Measurements from ENCODE around the gene LY6G6F. TPM values are rescaled to one million over a fixed set of nuclear protein-coding genes. Genes with fewer than 3 reads are reported as not detected.
A peak's percentile ranks its signal among the peaks of the same experiment; 100 is the strongest.

Gene LY6G6F
- total RNA-seq, 4 donors from 2014 or later: not detected

DNA sequence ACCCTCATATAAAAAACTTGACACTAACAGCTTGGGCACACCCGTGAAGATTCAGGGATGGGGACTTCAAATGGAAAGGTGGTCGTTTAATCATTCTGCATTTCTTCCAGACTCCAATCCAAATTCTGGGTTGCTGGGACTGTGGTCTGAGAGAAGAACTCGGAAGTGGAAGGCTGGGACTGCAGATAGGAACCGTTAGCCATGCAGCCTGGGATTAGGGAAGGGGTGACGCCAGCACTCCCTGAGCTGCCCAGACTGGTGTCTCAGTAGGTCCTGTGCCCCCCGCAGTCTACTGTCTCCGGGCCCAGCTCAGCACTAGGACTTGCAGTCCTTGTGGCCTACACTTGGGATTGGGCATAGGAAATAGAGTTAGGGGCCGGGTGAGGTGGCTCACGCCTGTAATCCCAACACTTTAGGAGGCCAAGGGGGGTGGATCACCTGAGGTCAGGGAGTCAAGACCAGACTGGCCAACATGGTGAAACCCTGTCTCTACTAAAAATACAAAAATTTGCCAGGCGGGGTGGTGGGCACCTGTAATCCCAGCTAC, 30.2 kb downstream of the LY6G6F start:
- peak overlapping the region; percentile 61 to 71 for H3K4me3 ChIP-seq
- H3K9me3 ChIP-seq: no peaks in the 10 kb centered on the region
- H3K36me3 ChIP-seq: peaks cover 0 to 25% of the 10 kb centered on the region in 2 donors
- ATAC-seq: no peak
- no peak for TF ChIP-seq EP300 (IDR thresholded peaks at IDR 0.05)
- no peak for TF ChIP-seq POLR2AphosphoS5 (IDR thresholded peaks at IDR 0.05)
- TF ChIP-seq, protein P1, sequence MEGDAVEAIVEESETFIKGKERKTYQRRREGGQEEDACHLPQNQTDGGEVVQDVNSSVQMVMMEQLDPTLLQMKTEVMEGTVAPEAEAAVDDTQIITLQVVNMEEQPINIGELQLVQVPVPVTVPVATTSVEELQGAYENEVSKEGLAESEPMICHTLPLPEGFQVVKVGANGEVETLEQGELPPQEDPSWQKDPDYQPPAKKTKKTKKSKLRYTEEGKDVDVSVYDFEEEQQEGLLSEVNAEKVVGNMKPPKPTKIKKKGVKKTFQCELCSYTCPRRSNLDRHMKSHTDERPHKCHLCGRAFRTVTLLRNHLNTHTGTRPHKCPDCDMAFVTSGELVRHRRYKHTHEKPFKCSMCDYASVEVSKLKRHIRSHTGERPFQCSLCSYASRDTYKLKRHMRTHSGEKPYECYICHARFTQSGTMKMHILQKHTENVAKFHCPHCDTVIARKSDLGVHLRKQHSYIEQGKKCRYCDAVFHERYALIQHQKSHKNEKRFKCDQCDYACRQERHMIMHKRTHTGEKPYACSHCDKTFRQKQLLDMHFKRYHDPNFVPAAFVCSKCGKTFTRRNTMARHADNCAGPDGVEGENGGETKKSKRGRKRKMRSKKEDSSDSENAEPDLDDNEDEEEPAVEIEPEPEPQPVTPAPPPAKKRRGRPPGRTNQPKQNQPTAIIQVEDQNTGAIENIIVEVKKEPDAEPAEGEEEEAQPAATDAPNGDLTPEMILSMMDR (IDR thresholded peaks at IDR 0.05): no peak
- TF ChIP-seq POLR2A (IDR thresholded peaks at IDR 0.05): no peak
- no peaks in the 10 kb centered on the region for H3K27me3 ChIP-seq
- H3K4me1 ChIP-seq: peaks cover 3 to 73% (median 25%) of the 10 kb centered on the region in 3 donors
- H3K27ac ChIP-seq: peak overlapping the region; percentile 79 to 93 (median 91)
- 0% methylated on average over 1 to 2 of the region's 10 CpGs for WGBS, 2 donors (ENCODE audit: low coverage in 1 of 2)

DNA sequence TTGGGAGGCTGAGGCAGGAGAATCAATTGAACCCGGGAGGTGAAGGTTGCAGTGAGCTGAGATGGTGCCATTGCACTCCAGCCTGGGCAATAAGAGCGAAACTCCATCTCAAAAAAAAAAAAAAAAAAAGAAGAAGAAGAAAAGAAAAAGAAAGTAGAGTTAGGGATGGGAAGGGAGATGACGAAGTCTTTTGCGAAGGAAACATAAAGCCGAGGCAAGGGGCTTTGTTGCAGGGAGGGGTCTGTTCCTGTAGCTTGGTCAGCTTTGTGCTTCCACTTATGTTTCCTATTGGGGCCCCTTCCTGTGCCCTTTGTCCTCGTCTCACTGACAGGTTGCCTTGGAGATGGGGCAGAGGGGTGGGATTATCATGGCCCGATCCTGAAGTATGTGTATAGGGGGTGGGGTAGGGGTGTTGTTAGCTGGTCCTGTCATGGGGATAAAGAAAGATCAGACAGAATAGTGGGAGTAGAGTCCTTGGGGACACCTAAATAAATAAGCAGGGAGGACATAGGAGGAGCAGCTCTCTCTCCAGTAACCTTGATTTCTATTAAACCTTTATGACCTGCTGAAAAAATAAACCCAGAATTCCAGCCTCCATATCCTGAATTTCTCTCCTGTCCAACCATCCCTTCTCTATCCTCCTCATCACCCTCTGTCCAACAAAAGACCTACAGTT, 30.8 kb downstream of the LY6G6F start:
- Histone ChIP-seq H3K27ac (peak overlapping the region in 3 of 4 donors; percentile 90 to 93 (median 92)), H3K27me3 (no peaks in the 10 kb centered on the region), H3K4me1 (peaks cover 3 to 67% (median 25%) of the 10 kb centered on the region in 3 donors), H3K4me3 (no peak overlapping the region), H3K36me3 (peaks cover 0 to 19% of the 10 kb centered on the region in 2 donors), H3K9me3 (no peaks in the 10 kb centered on the region)
- no peak for ATAC-seq
- TF ChIP-seq POLR2AphosphoS5 (IDR thresholded peaks at IDR 0.05): no peak
- no peak for TF ChIP-seq POLR2A (IDR thresholded peaks at IDR 0.05)
- TF ChIP-seq EP300 (IDR thresholded peaks at IDR 0.05): no peak
- TF ChIP-seq, protein P1 (IDR thresholded peaks at IDR 0.05): no peak
- WGBS, 2 donors (ENCODE audit: low coverage in 1 of 2): 29 to 41% methylated on average over 1 to 7 of the region's 7 CpGs

DNA sequence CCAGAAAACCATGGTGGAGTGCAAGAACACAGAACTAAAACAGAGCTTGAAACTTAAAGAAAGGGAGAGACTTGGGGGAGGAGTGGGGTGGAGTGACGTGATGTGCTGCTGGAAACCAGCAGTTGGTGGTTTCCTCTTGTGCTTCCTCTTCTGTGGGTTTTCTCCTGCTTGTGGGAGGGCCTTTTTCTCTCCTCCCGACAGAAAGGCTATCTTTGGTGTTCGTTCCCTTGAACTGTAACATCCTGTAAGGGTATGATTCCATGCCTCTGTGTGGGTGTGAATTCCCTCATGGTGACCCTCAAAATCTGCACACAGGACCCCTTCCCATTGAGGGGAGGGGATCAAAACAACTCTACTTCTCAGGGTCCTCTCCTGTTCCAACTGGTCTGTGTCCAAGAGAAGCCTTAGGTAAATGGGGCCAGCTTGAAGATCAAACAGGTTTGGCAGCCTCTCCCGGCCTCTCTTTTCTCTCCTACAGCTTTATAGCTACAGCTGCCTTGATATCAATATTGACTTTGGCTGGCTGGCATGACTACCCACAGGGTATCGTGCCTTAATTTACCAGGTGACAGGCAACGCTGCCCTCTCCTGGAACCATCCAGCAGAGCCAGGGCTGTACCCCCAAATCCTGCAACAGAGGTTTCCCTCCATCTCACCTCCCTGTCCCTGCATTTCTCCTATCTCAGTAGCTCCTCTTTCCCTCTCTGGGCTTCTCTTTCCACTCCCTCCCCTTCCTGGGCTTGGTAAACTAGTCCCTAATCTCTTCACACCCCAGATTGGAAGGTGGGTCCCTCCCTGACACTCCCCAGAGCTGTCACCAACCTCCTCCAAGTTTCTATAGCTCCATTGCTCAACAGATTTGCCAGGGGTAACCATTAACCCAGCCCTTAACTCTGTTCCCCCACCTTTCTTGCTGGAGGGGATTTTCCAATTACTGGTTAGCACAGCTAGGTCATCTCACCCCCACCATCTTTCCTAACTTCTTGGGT, 31.6 kb downstream of the LY6G6F start:
- no peak for ATAC-seq
- WGBS, 2 donors (ENCODE audit: low coverage in 1 of 2): 19 to 33% methylated on average over 6 of the region's 6 CpGs
- H3K4me1 ChIP-seq: peaks cover 3 to 58% (median 25%) of the 10 kb centered on the region in 3 donors
- H3K27me3 ChIP-seq: no peaks in the 10 kb centered on the region
- H3K4me3 ChIP-seq: no peak overlapping the region
- peaks cover 0 to 11% of the 10 kb centered on the region in 2 donors for H3K36me3 ChIP-seq
- TF ChIP-seq POLR2A (IDR thresholded peaks at IDR 0.05): no peak
- no peak for TF ChIP-seq POLR2AphosphoS5 (IDR thresholded peaks at IDR 0.05)
- TF ChIP-seq EP300 (IDR thresholded peaks at IDR 0.05): no peak
- TF ChIP-seq, protein P1 (IDR thresholded peaks at IDR 0.05): no peak
- H3K9me3 ChIP-seq: no peaks in the 10 kb centered on the region
- peak overlapping the region in 3 of 4 donors; percentile 90 to 93 (median 92) for H3K27ac ChIP-seq

DNA sequence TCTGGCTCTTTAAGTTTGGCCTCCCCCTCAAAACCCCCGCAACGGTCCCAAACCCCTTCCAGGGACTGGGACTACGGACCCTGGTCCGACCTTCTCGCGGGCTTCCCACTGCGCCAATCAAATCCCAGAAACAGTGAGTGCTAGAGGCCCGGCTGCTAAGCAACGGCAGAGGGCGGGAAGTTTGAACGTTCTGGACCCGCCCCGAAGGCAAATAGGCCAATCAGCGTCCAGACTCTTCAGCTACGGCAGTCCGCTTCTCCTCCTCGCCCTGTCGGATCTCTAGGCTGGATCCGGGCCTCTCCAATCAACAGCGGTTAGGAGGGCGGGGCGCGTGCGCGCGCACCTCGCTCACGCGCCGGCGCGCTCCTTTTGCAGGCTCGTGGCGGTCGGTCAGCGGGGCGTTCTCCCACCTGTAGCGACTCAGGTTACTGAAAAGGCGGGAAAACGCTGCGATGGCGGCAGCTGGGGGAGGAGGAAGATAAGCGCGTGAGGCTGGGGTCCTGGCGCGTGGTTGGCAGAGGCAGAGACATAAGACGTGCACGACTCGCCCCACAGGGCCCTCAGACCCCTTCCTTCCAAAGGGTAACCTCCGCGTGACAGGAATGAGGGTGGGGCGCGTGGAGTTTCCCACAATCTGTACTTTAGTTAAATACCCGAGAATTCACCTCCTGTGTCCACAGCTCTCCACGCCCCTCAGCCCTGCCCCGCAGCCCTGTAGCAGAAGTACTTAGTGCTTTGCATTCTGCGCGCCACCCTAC, 33.2 kb downstream of the LY6G6F start, which contains the start of gene MSH5:
Gene MSH5, plus strand, starts transcription at position 367 of the 758 bp plus-strand sequence. CDS start 462 bp downstream, outside the sequence.
- peak within 1 kb of the TSS; percentile 65 to 68 for H3K4me3 ChIP-seq
- peak; percentile 98 for ATAC-seq
- no peaks in the 10 kb centered on the region for H3K36me3 ChIP-seq
- H3K4me1 ChIP-seq: peaks cover 3 to 43% (median 13%) of the 10 kb centered on the region in 3 donors
- WGBS, 2 donors (ENCODE audit: low coverage in 1 of 2): 0% methylated on average over 3 to 15 of the region's 58 CpGs
- H3K27me3 ChIP-seq: no peaks in the 10 kb centered on the region
- peak within 1 kb of the TSS in 3 of 4 donors; percentile 62 to 90 (median 71) for H3K27ac ChIP-seq
- no peaks in the 10 kb centered on the region for H3K9me3 ChIP-seq
- peak; percentile 25 for TF ChIP-seq POLR2AphosphoS5 (IDR thresholded peaks at IDR 0.05)
- TF ChIP-seq POLR2A (IDR thresholded peaks at IDR 0.05): peak; percentile 30 to 54
- no peak for TF ChIP-seq EP300 (IDR thresholded peaks at IDR 0.05)
